HepG2 (cell line): ENCODE data around the gene TOP1. TPM values are rescaled to one million over a fixed set of nuclear protein-coding genes. Genes with fewer than 3 reads are reported as not detected.

Source experiments
- ATAC-seq: fragments of 200-7000 bp; cut with Tn5 transposase; 3 replicates; pipeline ENCODE4 v1.9.1; 2020; ENCODE audit warnings: mild to moderate bottlenecking, moderate library complexity
- BruUV-seq: library from RNA; stranded (reverse); fragments of 400-500 nt; replicated peaks from 2 replicates; lab custom pipeline; 2021; lab: Mats Ljungman, UMichigan
- CTCF ChIA-PET: fragments of 300-600 bp; formaldehyde crosslinking; extraction: SDS; loops from one replicate; lab custom pipeline; 2021; ENCODE audit warnings: low total read pairs, inconsistent platforms, low intra/inter-chr PET ratio; lab: Yijun Ruan, JAX
- POLR2A ChIA-PET: fragments of 350-600 bp; sonication (Branson Sonifier 250); formaldehyde crosslinking; loops from one replicate; lab custom pipeline; 2020; ENCODE audit warnings: antibody characterized with exemption, inconsistent platforms; lab: Yijun Ruan, JAX
- DNase-seq: peaks from one replicate; pipeline ENCODE4 v3.0.0-alpha.2; 2015; ENCODE audit warnings: low spot score
- FAIRE-seq: peaks from 3 replicates; lab custom pipeline; 2011; peaks lifted over from hg19 to GRCh38; lab: Jason Lieb, UNC
- H2AFZ ChIP-seq: one replicate; pipeline ENCODE4 v1.6.1; 2011; ENCODE audit warnings: low read length, inconsistent platforms
- H3K27ac ChIP-seq: fragments of 300-600 bp; 3 replicates; pipeline ENCODE4 v1.8.0; 2011; ENCODE audit warnings: mixed run types, mild to moderate bottlenecking, mixed read lengths, low read length, inconsistent platforms; ENCODE audit not compliant: insufficient read depth; ENCODE audit errors: extremely low read length
- H3K27me3 ChIP-seq, 2 experiments: fragments of 200-600 bp in 1 of 2; 2 replicates in 1 of 2; 3 replicates in 1 of 2; pipeline versions ENCODE4 v1.6.0 to v1.8.0; 2011; ENCODE audit warnings: low read length in 2 of 2, mild to moderate bottlenecking in 2 of 2, moderate library complexity in 2 of 2, inconsistent platforms in 1 of 2; ENCODE audit not compliant: insufficient read depth in 2 of 2, control insufficient read depth in 1 of 2
- H3K36me3 ChIP-seq, 2 experiments: fragments of 200-600 bp in 1 of 2; replicated peaks in 1 of 2; 2 replicates in 1 of 2; 3 replicates in 1 of 2; pipeline versions ENCODE4 v1.5.1 to v1.8.0; 2011; ENCODE audit warnings: low read length in 2 of 2, inconsistent platforms in 1 of 2; ENCODE audit not compliant: insufficient read depth in 2 of 2, control insufficient read depth in 1 of 2
- H3K4me1 ChIP-seq: 2 replicates; pipeline ENCODE4 v1.5.1; 2012; ENCODE audit warnings: low read length, inconsistent platforms; ENCODE audit not compliant: insufficient read depth
- H3K4me2 ChIP-seq: 2 replicates; pipeline ENCODE4 v1.6.0; 2011; ENCODE audit warnings: low read depth, low read length, inconsistent platforms
- H3K4me3 ChIP-seq, 3 experiments: fragments of 200-600 bp in 1 of 3; sonication (generic), shearing (Covaris generic) in 1 of 3; replicated peaks in 1 of 3; 2 replicates each; pipeline ENCODE4 v1.5.1; 2011 to 2016; ENCODE audit warnings: low read length in 3 of 3, inconsistent platforms in 2 of 3, low read depth in 2 of 3, mild to moderate bottlenecking in 2 of 3, control low read depth in 1 of 3, mixed read lengths in 1 of 3; ENCODE audit not compliant: insufficient read depth in 1 of 3
- H3K79me2 ChIP-seq: one replicate; pipeline ENCODE4 v1.6.1; 2011; ENCODE audit warnings: low read length, inconsistent platforms; ENCODE audit not compliant: insufficient read depth
- H3K9ac ChIP-seq: 2 replicates; pipeline ENCODE4 v1.6.0; 2011; ENCODE audit warnings: mild to moderate bottlenecking, low read depth, low read length, inconsistent platforms; ENCODE audit not compliant: insufficient read depth
- H3K9me3 ChIP-seq: 2 replicates; pipeline ENCODE4 v1.5.1; 2012; ENCODE audit warnings: mild to moderate bottlenecking, low read length
- H4K20me1 ChIP-seq: 2 replicates; pipeline ENCODE4 v1.6.0; 2011; ENCODE audit warnings: inconsistent platforms, mild to moderate bottlenecking, low read length, moderate library complexity; ENCODE audit not compliant: insufficient read depth
- CHD4 ChIP-seq: fragments of 200-600 bp; sonication (generic); IDR thresholded peaks from 2 replicates; pipeline ENCODE4 v1.7.0; 2017; ENCODE audit warnings: mild to moderate bottlenecking, low read length, borderline replicate concordance
- CREB1 ChIP-seq, 2 experiments: fragments of 450-650 bp in 1 of 2; IDR thresholded peaks; 2 replicates each; pipeline ENCODE4 v1.6.1; 2016 to 2017; ENCODE audit warnings: control low read depth in 1 of 2, mild to moderate bottlenecking in 1 of 2, missing compliant biosample characterization in 1 of 2, missing genetic modification characterization in 1 of 2
- HNRNPH1 ChIP-seq: fragments of 200-400 bp; formaldehyde crosslinking; optimal IDR thresholded peaks from 2 replicates; pipeline ENCODE3; 2017; ENCODE audit warnings: mild to moderate bottlenecking, low read depth, low read length
- MZF1 ChIP-seq: sonication (generic); formaldehyde crosslinking; IDR thresholded peaks from 2 replicates; pipeline ENCODE4 v1.8.1; 2023; ENCODE audit warnings: mild to moderate bottlenecking, missing genetic modification reagents, borderline replicate concordance
- TEAD3 ChIP-seq: optimal IDR thresholded peaks from 2 replicates; pipeline ENCODE3; 2016; ENCODE audit warnings: borderline replicate concordance
- ZFX ChIP-seq: sonication (generic); formaldehyde crosslinking; IDR thresholded peaks from 2 replicates; pipeline ENCODE4 v1.4.0; 2020; ENCODE audit warnings: mild to moderate bottlenecking, low read depth, missing genetic modification reagents, moderate library complexity
- ZNF143 ChIP-seq: sonication (generic); formaldehyde crosslinking; IDR thresholded peaks from 2 replicates; pipeline ENCODE4 v1.4.0; 2020; ENCODE audit warnings: missing genetic modification reagents
- ZNF446 ChIP-seq: sonication (generic); formaldehyde crosslinking; IDR thresholded peaks from 2 replicates; pipeline ENCODE4 v1.5.0; 2020; ENCODE audit warnings: mild to moderate bottlenecking, missing genetic modification reagents
- ZNF572 ChIP-seq: sonication (generic); formaldehyde crosslinking; IDR thresholded peaks from 2 replicates; pipeline ENCODE4 v1.5.1; 2020; ENCODE audit warnings: mild to moderate bottlenecking, missing genetic modification reagents
- ZNF629 ChIP-seq: sonication (generic); formaldehyde crosslinking; conservative IDR thresholded peaks from 2 replicates; pipeline ENCODE4 v1.5.0; 2020; ENCODE audit warnings: missing genetic modification reagents
- ZNF839 ChIP-seq: sonication (generic); formaldehyde crosslinking; IDR thresholded peaks from 2 replicates; pipeline ENCODE4 v1.4.0; 2020; ENCODE audit warnings: missing genetic modification reagents, mild to moderate bottlenecking, borderline replicate concordance
- WGBS: methylation state at CpG from one replicate; pipeline ENCODE4 v1.1.6; 2017; ENCODE audit warnings: low lambda C conversion rate; 5-methylcytosine and 5-hydroxymethylcytosine counted together
- in situ Hi-C: cut with HindIII; loops from 2 replicates; pipeline ENCODE4 v1.10.0; 2017; ENCODE audit warnings: low pct_unique_long_range_greater_than_20kb; ENCODE audit not compliant: extremely low pct_ligation_motif_present
- intact Hi-C: fragments of 100-400 bp; cut with micrococcal nuclease; formaldehyde crosslinking; loops from one replicate; pipeline ENCODE4 v1.10.0; 2022; ENCODE audit not compliant: unreplicated experiment
- polyA plus RNA-seq, 8 experiments: library from polyadenylated mRNA; depleted of rRNA in 3 of 8; stranded (reverse) in 7 of 8; unstranded in 1 of 8; fragments of >200 nt; fragmentation: Illumina TruSeq in 4 of 8; extraction: Trizol in 4 of 8; gene quantifications; 2 replicates each; pipeline versions ENCODE4 v1.2.1 to v1.2.3, GENCODE V29; 2011 to 2016; ENCODE audit warnings: low read depth in 4 of 8, missing spikeins in 1 of 8, mixed read lengths in 1 of 8; ENCODE audit not compliant: insufficient read depth in 1 of 8
- total RNA-seq, 5 experiments: library from RNA; depleted of rRNA; stranded (reverse); fragments of >200 nt; fragmentation: Illumina TruSeq; extraction: Trizol; gene quantifications; 2 replicates each; pipeline ENCODE4 v1.2.3, GENCODE V29; 2016; ENCODE audit warnings: low read depth in 1 of 5
- TF ChIP-seq, protein P1 (sequence below): sonication (generic); formaldehyde crosslinking; IDR thresholded peaks from 2 replicates; pipeline ENCODE4 v1.4.0; 2020; ENCODE audit warnings: mild to moderate bottlenecking, low read depth, missing genetic modification reagents
- TF ChIP-seq, protein P2 (sequence below): sonication (generic); formaldehyde crosslinking; IDR thresholded peaks from 2 replicates; pipeline ENCODE4 v1.8.0; 2022; ENCODE audit warnings: mild to moderate bottlenecking, missing genetic modification reagents, borderline replicate concordance
- TF ChIP-seq, protein P3 (sequence below): sonication (generic); formaldehyde crosslinking; IDR thresholded peaks from 2 replicates; pipeline ENCODE4 v1.4.0; 2020; ENCODE audit warnings: mild to moderate bottlenecking, missing genetic modification reagents

TOP1 gene
- total and polyA plus RNA-seq, 2 of the 13 experiments (the other 11 are each of a cell fraction or from before 2014, with no cell fraction given): 10.2 to 19.4 TPM

DNA sequence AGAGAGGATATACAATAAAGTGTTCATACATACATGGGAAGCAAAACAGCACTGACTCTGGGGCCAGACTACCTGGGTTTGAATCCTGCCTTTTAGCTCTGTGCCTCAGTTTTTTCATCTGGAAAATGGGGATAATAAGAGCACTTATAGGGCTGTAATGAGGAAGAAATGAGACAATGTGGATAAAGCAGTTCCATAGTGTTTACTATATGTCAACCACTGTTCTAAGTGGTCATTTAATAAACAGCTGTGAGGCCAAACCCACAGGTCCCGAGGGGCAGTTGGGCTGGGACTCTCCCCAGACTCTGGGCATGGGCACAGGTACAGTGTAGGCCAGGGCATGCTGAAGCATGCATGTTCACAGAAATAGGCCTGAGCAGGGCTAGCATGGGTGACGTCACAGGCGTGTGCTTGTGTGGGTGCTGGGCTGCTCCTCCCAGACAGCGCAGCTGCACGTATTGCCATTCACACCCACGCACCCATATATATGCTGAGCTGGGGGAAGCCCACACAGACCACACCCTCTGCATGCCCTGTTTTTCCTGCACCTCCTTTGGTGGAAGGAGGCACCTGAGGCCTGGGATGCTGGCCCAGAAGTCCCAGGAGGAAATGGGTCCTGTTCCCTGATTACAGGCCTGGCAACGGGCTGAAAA lies 105.2 kb downstream of the TOP1 start:
- TF ChIP-seq MZF1 (no peak), HNRNPH1 (no peak), ZNF446 (CRISPR knock-in tag) (no peak), ZFX (CRISPR knock-in tag) (0 out of 2 replicates have a peak, but pooled peaks have one; percentile 10), ZNF143 (CRISPR knock-in tag) (no peak), ZNF629 (CRISPR knock-in tag) (peak; percentile 95), TEAD3 (CRISPR knock-in tag) (peak; percentile 7), ZNF572 (CRISPR knock-in tag) (0 out of 2 replicates have a peak, but pooled peaks have one; percentile 38), CHD4 (peak; percentile 88; the same call in 1 of the 2 replicates), ZNF839 (CRISPR knock-in tag) (peak; percentile 41; the same call in 1 of the 2 replicates), CREB1 (IDR thresholded peaks at IDR 0.05) (peak; percentile 84), CREB1 (CRISPR knock-in tag; IDR thresholded peaks at IDR 0.05) (no peak)
- TF ChIP-seq, protein P1, sequence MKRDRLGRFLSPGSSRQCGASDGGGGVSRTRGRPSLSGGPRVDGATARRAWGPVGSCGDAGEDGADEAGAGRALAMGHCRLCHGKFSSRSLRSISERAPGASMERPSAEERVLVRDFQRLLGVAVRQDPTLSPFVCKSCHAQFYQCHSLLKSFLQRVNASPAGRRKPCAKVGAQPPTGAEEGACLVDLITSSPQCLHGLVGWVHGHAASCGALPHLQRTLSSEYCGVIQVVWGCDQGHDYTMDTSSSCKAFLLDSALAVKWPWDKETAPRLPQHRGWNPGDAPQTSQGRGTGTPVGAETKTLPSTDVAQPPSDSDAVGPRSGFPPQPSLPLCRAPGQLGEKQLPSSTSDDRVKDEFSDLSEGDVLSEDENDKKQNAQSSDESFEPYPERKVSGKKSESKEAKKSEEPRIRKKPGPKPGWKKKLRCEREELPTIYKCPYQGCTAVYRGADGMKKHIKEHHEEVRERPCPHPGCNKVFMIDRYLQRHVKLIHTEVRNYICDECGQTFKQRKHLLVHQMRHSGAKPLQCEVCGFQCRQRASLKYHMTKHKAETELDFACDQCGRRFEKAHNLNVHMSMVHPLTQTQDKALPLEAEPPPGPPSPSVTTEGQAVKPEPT: 0 out of 2 replicates have a peak, but pooled peaks have one; percentile 15
- TF ChIP-seq, protein P2, sequence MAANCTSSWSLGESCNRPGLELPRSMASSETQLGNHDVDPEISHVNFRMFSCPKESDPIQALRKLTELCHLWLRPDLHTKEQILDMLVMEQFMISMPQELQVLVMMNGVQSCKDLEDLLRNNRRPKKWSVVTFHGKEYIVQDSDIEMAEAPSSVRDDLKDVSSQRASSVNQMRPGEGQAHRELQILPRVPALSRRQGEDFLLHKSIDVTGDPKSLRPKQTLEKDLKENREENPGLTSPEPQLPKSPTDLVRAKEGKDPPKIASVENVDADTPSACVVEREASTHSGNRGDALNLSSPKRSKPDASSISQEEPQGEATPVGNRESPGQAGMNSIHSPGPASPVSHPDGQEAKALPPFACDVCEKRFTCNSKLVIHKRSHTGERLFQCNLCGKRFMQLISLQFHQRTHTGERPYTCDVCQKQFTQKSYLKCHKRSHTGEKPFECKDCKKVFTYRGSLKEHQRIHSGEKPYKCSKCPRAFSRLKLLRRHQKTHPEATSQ (CRISPR knock-in tag): no peak
- TF ChIP-seq, protein P3, sequence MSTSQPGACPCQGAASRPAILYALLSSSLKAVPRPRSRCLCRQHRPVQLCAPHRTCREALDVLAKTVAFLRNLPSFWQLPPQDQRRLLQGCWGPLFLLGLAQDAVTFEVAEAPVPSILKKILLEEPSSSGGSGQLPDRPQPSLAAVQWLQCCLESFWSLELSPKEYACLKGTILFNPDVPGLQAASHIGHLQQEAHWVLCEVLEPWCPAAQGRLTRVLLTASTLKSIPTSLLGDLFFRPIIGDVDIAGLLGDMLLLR (CRISPR knock-in tag): no peak
- WGBS: 75% methylated on average over 7 of the region's 7 CpGs
- no TSS peak for BruUV-seq
- peaks cover 60% of the 10 kb centered on the region for H3K4me1 ChIP-seq
- no peak for ATAC-seq
- peak overlapping the region; percentile 5; the same call in 1 of the 2 replicates for H3K4me2 ChIP-seq
- H3K79me2 ChIP-seq: peaks cover 14% of the 10 kb centered on the region
- in situ Hi-C loops: loop anchor here (10.0 kb wide), 1 partner anchor 201 kb away; no protein-coding TSS in a partner anchor
- no peaks in the 10 kb centered on the region for H3K27me3 ChIP-seq
- no peaks in the 10 kb centered on the region for H4K20me1 ChIP-seq
- no peaks in the 10 kb centered on the region for H3K36me3 ChIP-seq
- ChIA-PET CTCF (interaction anchor here (2.5 to 2.6 kb wide), 2 partner anchors 40 to 205 kb away, joined by 13 to 28 read pairs; partner anchors contain the start of gene LPIN3), POLR2A (no interaction called here)
- no peak for FAIRE-seq
- no peaks in the 10 kb centered on the region for H3K9me3 ChIP-seq
- no peak overlapping the region for H3K27ac ChIP-seq
- no peak overlapping the region for H3K4me3 ChIP-seq
- no peak overlapping the region for H3K9ac ChIP-seq
- intact Hi-C loops: no loop called here
- no peak overlapping the region for H2AFZ ChIP-seq
- no peak for DNase-seq
